Cardiac muscle cell (in vitro differentiated cells and primary cell): ENCODE results near the gene CPS1. TPM values are rescaled to one million over a fixed set of nuclear protein-coding genes. Genes with fewer than 3 reads are reported as not detected.

Experiments used
- DNase-seq, 2 donors: peaks; one replicate each; pipeline versions ENCODE4 v3.0.0 to v3.0.0-alpha.2; 2010 to 2017; ENCODE audit warnings: low read depth in 1 of 2, low spot score in 1 of 2
- H3K27ac ChIP-seq: fragments of 200-600 bp; sonication (generic); 2 replicates; pipeline ENCODE4 v1.5.1; 2016
- H3K27me3 ChIP-seq: fragments of 200-600 bp; sonication (generic); 2 replicates; pipeline ENCODE4 v1.6.0; 2016; ENCODE audit warnings: control low read depth
- H3K36me3 ChIP-seq: fragments of 200-600 bp; sonication (generic); 2 replicates; pipeline ENCODE4 v1.5.1; 2016; ENCODE audit warnings: control low read depth
- H3K4me1 ChIP-seq: fragments of 200-600 bp; sonication (generic); 2 replicates; pipeline ENCODE4 v1.8.1; 2017; ENCODE audit warnings: low read depth, mild to moderate bottlenecking, mixed run types
- H3K4me3 ChIP-seq: fragments of 200-600 bp; sonication (generic); 2 replicates; pipeline ENCODE4 v1.5.1; 2016; ENCODE audit warnings: mild to moderate bottlenecking
- H3K9me3 ChIP-seq: fragments of 200-600 bp; sonication (generic); 2 replicates; pipeline ENCODE4 v1.5.1; 2017; ENCODE audit warnings: low read depth, mild to moderate bottlenecking, control low read depth
- CTCF ChIP-seq: IDR thresholded peaks from 2 replicates; pipeline ENCODE4 v1.5.1; 2012; ENCODE audit warnings: low read depth, mild to moderate bottlenecking, low read length
- polyA plus RNA-seq: library from polyadenylated mRNA; unstranded; fragments of >200 nt; fragmentation: Nextera tagmentation; extraction: Ambion mirVana; gene quantifications from 2 replicates; pipeline ENCODE4 v1.2.1, GENCODE V29; 2016
- total RNA-seq: library from RNA; depleted of rRNA; stranded (reverse); fragments of >200 nt; gene quantifications from 2 replicates; pipeline ENCODE4 v1.2.3, GENCODE V29; 2016

CPS1 gene
- total and polyA plus RNA-seq, 2 experiments from 2014 or later, result 172 to 193 TPM

GRCh38 chr2:210562091-210562490 lies 5.7 kb downstream of the CPS1 start:
- Histone ChIP-seq H3K4me1 (peaks cover 6% of the 10 kb centered on the region), H3K27me3 (no peaks in the 10 kb centered on the region), H3K27ac (no peak overlapping the region), H3K4me3 (no peak overlapping the region), H3K9me3 (no peaks in the 10 kb centered on the region), H3K36me3 (no peaks in the 10 kb centered on the region)
- no peak for DNase-seq
- no peak for TF ChIP-seq CTCF

- TF ChIP-seq CTCF, result no peak
- peaks cover 6% of the 10 kb centered on the region for H3K4me1 ChIP-seq
- no peak overlapping the region for H3K4me3 ChIP-seq
- H3K36me3 ChIP-seq, result no peaks in the 10 kb centered on the region
- no peak for DNase-seq
- no peaks in the 10 kb centered on the region for H3K9me3 ChIP-seq
- H3K27ac ChIP-seq, result no peak overlapping the region
- H3K27me3 ChIP-seq, result no peaks in the 10 kb centered on the region
These were observed 6.2 kb downstream of the CPS1 start for GRCh38 chr2:210562502-210563080.

- H3K36me3 ChIP-seq, result no peaks in the 10 kb centered on the region
- H3K27ac ChIP-seq, result no peak overlapping the region
- TF ChIP-seq CTCF, result no peak
- H3K27me3 ChIP-seq, result no peaks in the 10 kb centered on the region
- H3K4me1 ChIP-seq, result no peaks in the 10 kb centered on the region
- DNase-seq, result no peak
- no peaks in the 10 kb centered on the region for H3K9me3 ChIP-seq
- H3K4me3 ChIP-seq, result no peak overlapping the region
These were observed 10.9 kb downstream of the CPS1 start for GRCh38 chr2:210567279-210567678.

- Histone ChIP-seq H3K27me3 (no peaks in the 10 kb centered on the region), H3K9me3 (no peaks in the 10 kb centered on the region), H3K36me3 (no peaks in the 10 kb centered on the region), H3K4me3 (no peak overlapping the region), H3K4me1 (no peaks in the 10 kb centered on the region), H3K27ac (no peak overlapping the region)
- TF ChIP-seq CTCF, result no peak
- DNase-seq, result no peak
These were observed 11.7 kb downstream of the CPS1 start for GRCh38 chr2:210568108-210568507.

- TF ChIP-seq CTCF, result peak; percentile 78
- H3K27ac ChIP-seq, result no peak overlapping the region
- DNase-seq, result peak; percentile 48 to 58
These were observed 21.1 kb downstream of the CPS1 start for GRCh38 chr2:210577263-210578071.

More at GRCh38 chr2:210577263-210578071, 21.1 kb downstream of the CPS1 start:
- Histone ChIP-seq H3K4me3 (no peak overlapping the region), H3K9me3 (no peaks in the 10 kb centered on the region), H3K36me3 (no peaks in the 10 kb centered on the region), H3K4me1 (peaks cover 10% of the 10 kb centered on the region), H3K27me3 (no peaks in the 10 kb centered on the region)
